ENCODE data around the gene ATP2B3. TPM values are rescaled to one million over a fixed set of nuclear protein-coding genes. Genes with fewer than 3 reads are reported as not detected.

Gene ATP2B3
- polyA plus RNA-seq, 4 donors: 0.30 to 0.36 TPM; not detected in 2

GRCh38 chrX:153507484-153508178, 9.8 kb upstream of the ATP2B3 start:
- H3K4me3 ChIP-seq (ENCODE audit: low read depth in 1 of 3, low read length in 3 of 3): no peak overlapping the region
- DNase-seq: peak; percentile 51 to 76
- FAIRE-seq: no peak
- 18 to 24% (median 19%) methylated on average over 10 to 19 of the region's 19 CpGs for WGBS, 3 donors
- H3K27me3 ChIP-seq (ENCODE audit: control insufficient read depth in 3 of 3, insufficient read depth in 3 of 3, low read length in 3 of 3): no peaks in the 10 kb centered on the region
- H3K27ac ChIP-seq (ENCODE audit: low read depth in 1 of 3, low read length in 2 of 3): no peak overlapping the region
- H3K4me1 ChIP-seq (ENCODE audit: control insufficient read depth in 3 of 3, insufficient read depth in 2 of 3, low read depth in 1 of 3, low read length in 2 of 3): no peaks in the 10 kb centered on the region
- H3K9me3 ChIP-seq (ENCODE audit: control insufficient read depth in 2 of 2, insufficient read depth in 1 of 2, low read depth in 1 of 2, low read length in 1 of 2): no peaks in the 10 kb centered on the region
- no peaks in the 10 kb centered on the region for H3K36me3 ChIP-seq (ENCODE audit: control insufficient read depth in 3 of 3, insufficient read depth in 2 of 3, low read depth in 1 of 3, low read length in 3 of 3)

DNA sequence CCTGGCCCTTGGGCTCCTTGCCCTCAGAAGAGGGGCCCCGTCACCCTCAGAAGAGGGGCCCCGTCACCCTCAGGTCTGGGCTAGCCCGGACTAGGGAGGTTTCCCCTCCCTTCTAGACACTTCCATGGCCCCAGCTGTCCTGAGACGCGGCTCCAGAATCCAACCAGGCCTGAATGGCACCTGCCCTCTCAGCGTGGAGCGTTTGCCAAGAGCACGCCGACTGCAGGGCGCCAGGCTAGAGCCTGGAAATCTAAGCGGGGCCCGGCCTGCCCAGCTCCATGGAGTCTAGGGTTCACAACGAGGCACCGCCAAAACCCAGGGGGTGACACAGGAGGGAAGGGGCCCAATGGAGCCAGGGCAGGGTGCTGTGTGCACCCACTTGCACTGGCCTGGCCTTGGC, 7.8 kb upstream of the ATP2B3 start:
- FAIRE-seq (no peak), DNase-seq (no peak)
- Histone ChIP-seq H3K27ac (ENCODE audit: low read depth in 1 of 3, low read length in 2 of 3) (no peak overlapping the region), H3K4me1 (ENCODE audit: control insufficient read depth in 3 of 3, insufficient read depth in 2 of 3, low read depth in 1 of 3, low read length in 2 of 3) (no peaks in the 10 kb centered on the region), H3K27me3 (ENCODE audit: control insufficient read depth in 3 of 3, insufficient read depth in 3 of 3, low read length in 3 of 3) (no peaks in the 10 kb centered on the region), H3K4me3 (ENCODE audit: low read depth in 1 of 3, low read length in 3 of 3) (no peak overlapping the region), H3K9me3 (ENCODE audit: control insufficient read depth in 2 of 2, insufficient read depth in 1 of 2, low read depth in 1 of 2, low read length in 1 of 2) (no peaks in the 10 kb centered on the region), H3K36me3 (ENCODE audit: control insufficient read depth in 3 of 3, insufficient read depth in 2 of 3, low read depth in 1 of 3, low read length in 3 of 3) (no peaks in the 10 kb centered on the region)
- 80 to 82% (median 82%) methylated on average over 9 to 14 of the region's 14 CpGs for WGBS, 3 donors

GRCh38 chrX:153510383-153510782, 7.1 kb upstream of the ATP2B3 start:
- Histone ChIP-seq H3K36me3 (ENCODE audit: control insufficient read depth in 3 of 3, insufficient read depth in 2 of 3, low read depth in 1 of 3, low read length in 3 of 3) (no peaks in the 10 kb centered on the region), H3K4me3 (ENCODE audit: low read depth in 1 of 3, low read length in 3 of 3) (no peak overlapping the region), H3K9me3 (ENCODE audit: control insufficient read depth in 2 of 2, insufficient read depth in 1 of 2, low read depth in 1 of 2, low read length in 1 of 2) (no peaks in the 10 kb centered on the region), H3K27me3 (ENCODE audit: control insufficient read depth in 3 of 3, insufficient read depth in 3 of 3, low read length in 3 of 3) (no peaks in the 10 kb centered on the region), H3K27ac (ENCODE audit: low read depth in 1 of 3, low read length in 2 of 3) (no peak overlapping the region), H3K4me1 (ENCODE audit: control insufficient read depth in 3 of 3, insufficient read depth in 2 of 3, low read depth in 1 of 3, low read length in 2 of 3) (no peaks in the 10 kb centered on the region)
- FAIRE-seq (no peak), DNase-seq (no peak)
- 70 to 81% (median 80%) methylated on average over 10 to 11 of the region's 11 CpGs for WGBS, 3 donors

DNA sequence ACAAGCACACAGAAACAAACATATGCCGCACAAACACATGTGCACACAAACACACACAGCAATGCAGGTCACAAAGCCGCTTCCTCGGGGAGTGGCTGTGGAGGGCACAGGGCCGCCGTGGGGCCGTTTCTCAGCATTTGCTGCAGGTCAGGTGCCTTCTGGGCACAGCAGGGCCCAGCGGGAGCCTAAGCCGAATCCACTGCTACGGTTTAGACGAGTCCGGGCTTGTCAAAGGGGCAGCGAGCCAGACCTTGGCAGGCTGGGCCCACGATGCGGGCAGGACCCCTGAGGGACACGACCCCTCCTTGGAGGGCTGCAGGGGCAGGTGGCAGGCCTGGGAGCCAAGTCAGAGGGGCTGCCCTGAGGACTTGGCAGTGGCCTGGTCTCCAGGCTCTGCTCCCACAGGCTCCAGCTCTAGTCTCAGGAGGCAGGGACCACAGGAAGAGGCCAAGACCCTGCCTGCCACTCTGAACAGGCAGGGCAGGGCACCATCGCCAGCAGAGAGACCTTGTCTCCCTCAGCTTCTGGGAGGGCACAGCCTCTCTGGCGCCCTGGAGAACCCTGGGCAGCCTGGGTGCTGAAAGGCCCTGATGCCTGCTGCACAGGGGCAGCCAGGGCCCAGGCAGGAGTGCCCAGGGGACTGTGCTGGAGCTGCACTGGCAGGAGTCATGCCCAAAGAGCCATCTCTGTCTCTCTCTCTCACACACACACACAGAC, 5.5 kb upstream of the ATP2B3 start:
- no peak for FAIRE-seq
- Histone ChIP-seq H3K27ac (ENCODE audit: low read depth in 1 of 3, low read length in 2 of 3) (no peak overlapping the region), H3K36me3 (ENCODE audit: control insufficient read depth in 3 of 3, insufficient read depth in 2 of 3, low read depth in 1 of 3, low read length in 3 of 3) (no peaks in the 10 kb centered on the region), H3K27me3 (ENCODE audit: control insufficient read depth in 3 of 3, insufficient read depth in 3 of 3, low read length in 3 of 3) (peaks cover 3 to 14% (median 4%) of the 10 kb centered on the region in 3 donors), H3K4me3 (ENCODE audit: low read depth in 1 of 3, low read length in 3 of 3) (no peak overlapping the region), H3K9me3 (ENCODE audit: control insufficient read depth in 2 of 2, insufficient read depth in 1 of 2, low read depth in 1 of 2, low read length in 1 of 2) (no peaks in the 10 kb centered on the region), H3K4me1 (ENCODE audit: control insufficient read depth in 3 of 3, insufficient read depth in 2 of 3, low read depth in 1 of 3, low read length in 2 of 3) (no peaks in the 10 kb centered on the region)
- no peak for DNase-seq
- 74 to 80% (median 77%) methylated on average over 15 to 17 of the region's 17 CpGs for WGBS, 3 donors

DNA sequence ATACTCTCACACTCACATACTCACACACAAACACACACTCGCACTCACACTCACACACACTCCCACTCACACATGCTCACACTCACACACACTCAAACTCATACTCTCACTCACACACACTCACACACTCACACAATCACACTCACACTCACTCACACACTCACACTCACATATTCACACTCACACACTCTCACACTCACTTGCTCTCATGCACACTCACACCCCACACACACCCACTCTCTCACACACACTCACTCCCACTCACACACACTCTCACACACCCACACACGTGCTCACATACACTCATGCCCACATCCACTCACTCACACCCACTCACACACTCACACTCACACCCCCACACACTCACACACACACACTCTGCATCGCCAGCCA, 4.9 kb upstream of the ATP2B3 start:
- Histone ChIP-seq H3K27me3 (ENCODE audit: control insufficient read depth in 3 of 3, insufficient read depth in 3 of 3, low read length in 3 of 3) (peaks cover 3 to 16% (median 5%) of the 10 kb centered on the region in 3 donors), H3K9me3 (ENCODE audit: control insufficient read depth in 2 of 2, insufficient read depth in 1 of 2, low read depth in 1 of 2, low read length in 1 of 2) (no peaks in the 10 kb centered on the region), H3K36me3 (ENCODE audit: control insufficient read depth in 3 of 3, insufficient read depth in 2 of 3, low read depth in 1 of 3, low read length in 3 of 3) (no peaks in the 10 kb centered on the region), H3K4me3 (ENCODE audit: low read depth in 1 of 3, low read length in 3 of 3) (no peak overlapping the region), H3K27ac (ENCODE audit: low read depth in 1 of 3, low read length in 2 of 3) (no peak overlapping the region), H3K4me1 (ENCODE audit: control insufficient read depth in 3 of 3, insufficient read depth in 2 of 3, low read depth in 1 of 3, low read length in 2 of 3) (no peaks in the 10 kb centered on the region)
- DNase-seq: no peak
- WGBS, 3 donors: 54 to 73% (median 57%) methylated on average over 3 of the region's 3 CpGs
- no peak for FAIRE-seq

DNA sequence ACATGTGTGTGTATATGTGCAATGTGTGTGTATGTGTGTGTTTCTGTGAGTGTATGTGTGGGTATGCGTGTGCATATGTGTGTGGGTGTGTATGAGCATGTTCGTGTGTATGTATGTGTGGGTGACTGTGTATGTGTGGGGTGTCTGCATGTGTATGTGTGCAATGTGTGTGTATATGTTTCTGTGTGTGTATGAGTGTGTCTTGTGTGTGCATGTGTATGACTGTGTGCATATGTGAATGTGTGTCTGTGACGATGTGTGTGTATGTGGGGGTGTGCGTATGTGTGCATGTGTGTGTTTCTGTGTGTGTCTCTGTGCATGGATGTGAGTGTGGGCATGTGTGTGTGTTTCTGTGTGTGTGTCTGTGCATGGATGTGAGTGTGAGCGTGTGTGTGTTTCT, 4.2 kb upstream of the ATP2B3 start:
- no peak overlapping the region for H3K27ac ChIP-seq (ENCODE audit: low read depth in 1 of 3, low read length in 2 of 3)
- H3K9me3 ChIP-seq (ENCODE audit: control insufficient read depth in 2 of 2, insufficient read depth in 1 of 2, low read depth in 1 of 2, low read length in 1 of 2): no peaks in the 10 kb centered on the region
- no peaks in the 10 kb centered on the region for H3K36me3 ChIP-seq (ENCODE audit: control insufficient read depth in 3 of 3, insufficient read depth in 2 of 3, low read depth in 1 of 3, low read length in 3 of 3)
- H3K4me3 ChIP-seq (ENCODE audit: low read depth in 1 of 3, low read length in 3 of 3): no peak overlapping the region
- no peaks in the 10 kb centered on the region for H3K4me1 ChIP-seq (ENCODE audit: control insufficient read depth in 3 of 3, insufficient read depth in 2 of 3, low read depth in 1 of 3, low read length in 2 of 3)
- 66 to 76% (median 72%) methylated on average over 5 of the region's 5 CpGs for WGBS, 3 donors
- no peak for FAIRE-seq
- peaks cover 3 to 19% (median 5%) of the 10 kb centered on the region in 3 donors for H3K27me3 ChIP-seq (ENCODE audit: control insufficient read depth in 3 of 3, insufficient read depth in 3 of 3, low read length in 3 of 3)
- no peak for DNase-seq

GRCh38 chrX:153514259-153514658, 3.2 kb upstream of the ATP2B3 start:
- H3K4me3 ChIP-seq (ENCODE audit: low read depth in 1 of 3, low read length in 3 of 3): no peak overlapping the region
- FAIRE-seq (no peak), DNase-seq (no peak)
- peaks cover 5 to 28% (median 6%) of the 10 kb centered on the region in 3 donors for H3K27me3 ChIP-seq (ENCODE audit: control insufficient read depth in 3 of 3, insufficient read depth in 3 of 3, low read length in 3 of 3)
- WGBS, 3 donors: 77 to 91% (median 89%) methylated on average over 7 to 9 of the region's 9 CpGs
- H3K9me3 ChIP-seq (ENCODE audit: control insufficient read depth in 2 of 2, insufficient read depth in 1 of 2, low read depth in 1 of 2, low read length in 1 of 2): no peaks in the 10 kb centered on the region
- H3K27ac ChIP-seq (ENCODE audit: low read depth in 1 of 3, low read length in 2 of 3): no peak overlapping the region
- no peaks in the 10 kb centered on the region for H3K36me3 ChIP-seq (ENCODE audit: control insufficient read depth in 3 of 3, insufficient read depth in 2 of 3, low read depth in 1 of 3, low read length in 3 of 3)
- H3K4me1 ChIP-seq (ENCODE audit: control insufficient read depth in 3 of 3, insufficient read depth in 2 of 3, low read depth in 1 of 3, low read length in 2 of 3): no peaks in the 10 kb centered on the region

DNA sequence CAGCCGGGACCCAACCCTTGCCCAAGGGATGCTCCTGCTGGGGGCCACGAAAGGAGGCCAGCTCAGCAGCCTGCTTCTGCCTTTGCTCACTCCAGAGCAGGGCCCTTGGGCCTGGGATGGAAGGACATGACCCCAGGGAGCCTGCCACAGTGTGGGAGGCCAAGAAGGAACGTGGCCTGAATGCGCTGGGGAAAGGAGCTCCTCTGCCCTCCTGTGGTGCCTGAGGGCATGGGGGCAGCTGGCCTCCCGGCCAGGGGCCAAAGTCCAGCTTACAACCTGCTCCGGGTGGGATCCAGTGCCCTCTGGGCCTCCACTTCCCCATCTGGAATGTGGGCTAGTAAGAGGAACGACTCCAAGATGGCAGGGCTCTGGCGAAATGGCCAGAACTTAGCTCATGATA, 2.0 kb upstream of the ATP2B3 start:
- FAIRE-seq (no peak), DNase-seq (no peak)
- H3K36me3 ChIP-seq (ENCODE audit: control insufficient read depth in 3 of 3, insufficient read depth in 2 of 3, low read depth in 1 of 3, low read length in 3 of 3): no peaks in the 10 kb centered on the region
- H3K27me3 ChIP-seq (ENCODE audit: control insufficient read depth in 3 of 3, insufficient read depth in 3 of 3, low read length in 3 of 3): peaks cover 5 to 38% (median 6%) of the 10 kb centered on the region in 3 donors
- H3K9me3 ChIP-seq (ENCODE audit: control insufficient read depth in 2 of 2, insufficient read depth in 1 of 2, low read depth in 1 of 2, low read length in 1 of 2): no peaks in the 10 kb centered on the region
- no peaks in the 10 kb centered on the region for H3K4me1 ChIP-seq (ENCODE audit: control insufficient read depth in 3 of 3, insufficient read depth in 2 of 3, low read depth in 1 of 3, low read length in 2 of 3)
- WGBS, 3 donors: 58 to 68% (median 61%) methylated on average over 7 to 8 of the region's 8 CpGs
- no peak overlapping the region for H3K27ac ChIP-seq (ENCODE audit: low read depth in 1 of 3, low read length in 2 of 3)
- no peak overlapping the region for H3K4me3 ChIP-seq (ENCODE audit: low read depth in 1 of 3, low read length in 3 of 3)

Measured in small intestine (tissue), 7 donors.